Adipocyte (in vitro differentiated cells): Measurements from ENCODE around the gene USP17L25.
"Not testable (repeated sequence)": the region's sequence is repeated elsewhere in the genome, so short reads cannot be mapped to it uniquely, and the experiment has no call there.

ENCODE experiments used
- DNase-seq: peaks from one replicate; pipeline ENCODE4 v3.0.0-alpha.2; 2015; ENCODE audit warnings: low read depth
- H3K27me3 ChIP-seq: replicated peaks from 2 replicates; pipeline ENCODE4 v1.7.0; 2013; ENCODE audit warnings: mild to moderate bottlenecking, low read length, moderate library complexity; ENCODE audit not compliant: control insufficient read depth, insufficient read depth
- H3K36me3 ChIP-seq: 2 replicates; pipeline ENCODE4 v1.7.0; 2013; ENCODE audit warnings: low read length, mild to moderate bottlenecking, moderate library complexity; ENCODE audit not compliant: control insufficient read depth, insufficient read depth, severe bottlenecking
- H3K4me1 ChIP-seq: 2 replicates; pipeline ENCODE4 v1.7.0; 2013; ENCODE audit warnings: mild to moderate bottlenecking, low read length, moderate library complexity; ENCODE audit not compliant: control insufficient read depth, insufficient read depth
- H3K4me3 ChIP-seq: 2 replicates; pipeline ENCODE4 v1.7.0; 2013; ENCODE audit warnings: mild to moderate bottlenecking, low read length, moderate library complexity
- H3K9ac ChIP-seq: 2 replicates; pipeline ENCODE4 v1.7.0; 2013; ENCODE audit warnings: mild to moderate bottlenecking, low read length, moderate library complexity
- H3K9me3 ChIP-seq: 2 replicates; pipeline ENCODE4 v1.7.0; 2013; ENCODE audit warnings: mild to moderate bottlenecking, low read length, moderate library complexity; ENCODE audit not compliant: control insufficient read depth

Gene USP17L25, protein sequence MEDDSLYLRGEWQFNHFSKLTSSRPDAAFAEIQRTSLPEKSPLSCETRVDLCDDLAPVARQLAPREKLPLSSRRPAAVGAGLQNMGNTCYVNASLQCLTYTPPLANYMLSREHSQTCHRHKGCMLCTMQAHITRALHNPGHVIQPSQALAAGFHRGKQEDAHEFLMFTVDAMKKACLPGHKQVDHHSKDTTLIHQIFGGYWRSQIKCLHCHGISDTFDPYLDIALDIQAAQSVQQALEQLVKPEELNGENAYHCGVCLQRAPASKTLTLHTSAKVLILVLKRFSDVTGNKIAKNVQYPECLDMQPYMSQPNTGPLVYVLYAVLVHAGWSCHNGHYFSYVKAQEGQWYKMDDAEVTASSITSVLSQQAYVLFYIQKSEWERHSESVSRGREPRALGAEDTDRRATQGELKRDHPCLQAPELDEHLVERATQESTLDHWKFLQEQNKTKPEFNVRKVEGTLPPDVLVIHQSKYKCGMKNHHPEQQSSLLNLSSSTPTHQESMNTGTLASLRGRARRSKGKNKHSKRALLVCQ

DNA sequence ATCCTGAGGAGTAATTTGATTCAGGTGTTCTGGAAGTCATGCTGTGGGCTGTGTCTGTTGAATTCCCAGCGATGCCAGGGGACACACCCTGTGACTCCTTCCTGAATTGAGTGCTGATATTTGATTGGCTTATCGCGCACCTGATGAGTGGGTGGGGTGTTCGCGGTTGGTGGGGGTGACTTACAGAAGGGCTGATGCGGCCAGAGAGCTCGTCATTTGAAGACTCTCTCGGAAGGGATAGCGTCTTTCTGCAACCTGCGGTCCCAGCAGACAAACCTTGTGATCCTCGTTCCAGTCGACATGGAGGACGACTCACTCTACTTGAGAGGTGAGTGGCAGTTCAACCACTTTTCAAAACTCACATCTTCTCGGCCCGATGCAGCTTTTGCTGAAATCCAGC lies at the start of gene USP17L25:
USP17L25 (plus strand) TSS at position 301 of the 400 bp plus-strand sequence; CDS start at position 301, 0 bp downstream.
- not testable (repeated sequence) for H3K9ac ChIP-seq, H3K27me3 ChIP-seq, H3K9me3 ChIP-seq, H3K4me1 ChIP-seq, DNase-seq, H3K36me3 ChIP-seq, H3K4me3 ChIP-seq

DNA sequence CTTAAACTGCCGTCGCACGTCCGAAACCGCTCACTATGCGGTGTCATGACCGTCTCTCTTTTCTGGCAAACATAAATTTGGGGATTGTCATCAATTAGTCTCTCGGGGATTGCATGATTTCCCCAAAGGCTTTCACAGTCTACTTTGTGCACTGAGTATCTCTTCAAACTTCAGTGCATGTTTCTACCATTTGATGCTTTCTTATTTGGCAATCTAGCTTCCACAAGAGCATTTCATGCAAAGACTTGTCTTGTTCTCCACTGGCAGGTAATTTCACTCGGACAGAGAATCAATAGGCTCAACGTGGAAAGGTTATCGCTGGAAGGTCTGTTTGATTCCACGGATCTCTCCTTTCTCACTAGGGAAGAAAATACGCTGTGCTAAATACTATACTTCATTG lies 5.5 kb upstream of the USP17L25 start:
- H3K4me3 ChIP-seq, DNase-seq, H3K4me1 ChIP-seq, H3K36me3 ChIP-seq, H3K27me3 ChIP-seq, H3K9ac ChIP-seq, H3K9me3 ChIP-seq: not testable (repeated sequence)

DNA sequence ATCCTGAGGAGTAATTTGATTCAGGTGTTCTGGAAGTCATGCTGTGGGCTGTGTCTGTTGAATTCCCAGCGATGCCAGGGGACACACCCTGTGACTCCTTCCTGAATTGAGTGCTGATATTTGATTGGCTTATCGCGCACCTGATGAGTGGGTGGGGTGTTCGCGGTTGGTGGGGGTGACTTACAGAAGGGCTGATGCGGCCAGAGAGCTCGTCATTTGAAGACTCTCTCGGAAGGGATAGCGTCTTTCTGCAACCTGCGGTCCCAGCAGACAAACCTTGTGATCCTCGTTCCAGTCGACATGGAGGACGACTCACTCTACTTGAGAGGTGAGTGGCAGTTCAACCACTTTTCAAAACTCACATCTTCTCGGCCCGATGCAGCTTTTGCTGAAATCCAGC lies 4.8 kb upstream of the USP17L25 start, which contains the start of gene USP17L24:
USP17L24 (plus strand) TSS at position 301 of the 400 bp plus-strand sequence; CDS start at position 301, 0 bp downstream.
- H3K4me1 ChIP-seq, DNase-seq, H3K36me3 ChIP-seq, H3K9me3 ChIP-seq, H3K27me3 ChIP-seq, H3K4me3 ChIP-seq, H3K9ac ChIP-seq: not testable (repeated sequence)

DNA sequence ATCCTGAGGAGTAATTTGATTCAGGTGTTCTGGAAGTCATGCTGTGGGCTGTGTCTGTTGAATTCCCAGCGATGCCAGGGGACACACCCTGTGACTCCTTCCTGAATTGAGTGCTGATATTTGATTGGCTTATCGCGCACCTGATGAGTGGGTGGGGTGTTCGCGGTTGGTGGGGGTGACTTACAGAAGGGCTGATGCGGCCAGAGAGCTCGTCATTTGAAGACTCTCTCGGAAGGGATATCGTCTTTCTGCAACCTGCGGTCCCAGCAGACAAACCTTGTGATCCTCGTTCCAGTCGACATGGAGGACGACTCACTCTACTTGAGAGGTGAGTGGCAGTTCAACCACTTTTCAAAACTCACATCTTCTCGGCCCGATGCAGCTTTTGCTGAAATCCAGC lies 4.6 kb downstream of the USP17L25 start, which contains the start of gene USP17L26:
USP17L26 (plus strand) TSS at position 301 of the 400 bp plus-strand sequence; CDS start at position 301, 0 bp downstream.
- not testable (repeated sequence) for H3K36me3 ChIP-seq, H3K4me1 ChIP-seq, DNase-seq, H3K4me3 ChIP-seq, H3K9ac ChIP-seq, H3K9me3 ChIP-seq, H3K27me3 ChIP-seq

DNA sequence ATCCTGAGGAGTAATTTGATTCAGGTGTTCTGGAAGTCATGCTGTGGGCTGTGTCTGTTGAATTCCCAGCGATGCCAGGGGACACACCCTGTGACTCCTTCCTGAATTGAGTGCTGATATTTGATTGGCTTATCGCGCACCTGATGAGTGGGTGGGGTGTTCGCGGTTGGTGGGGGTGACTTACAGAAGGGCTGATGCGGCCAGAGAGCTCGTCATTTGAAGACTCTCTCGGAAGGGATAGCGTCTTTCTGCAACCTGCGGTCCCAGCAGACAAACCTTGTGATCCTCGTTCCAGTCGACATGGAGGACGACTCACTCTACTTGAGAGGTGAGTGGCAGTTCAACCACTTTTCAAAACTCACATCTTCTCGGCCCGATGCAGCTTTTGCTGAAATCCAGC lies 9.4 kb downstream of the USP17L25 start, which contains the start of gene USP17L5:
USP17L5 (plus strand) TSS at position 301 of the 400 bp plus-strand sequence; CDS start at position 301, 0 bp downstream.
- H3K4me3 ChIP-seq, H3K9me3 ChIP-seq, H3K27me3 ChIP-seq, H3K9ac ChIP-seq, H3K36me3 ChIP-seq, DNase-seq, H3K4me1 ChIP-seq: not testable (repeated sequence)

DNA sequence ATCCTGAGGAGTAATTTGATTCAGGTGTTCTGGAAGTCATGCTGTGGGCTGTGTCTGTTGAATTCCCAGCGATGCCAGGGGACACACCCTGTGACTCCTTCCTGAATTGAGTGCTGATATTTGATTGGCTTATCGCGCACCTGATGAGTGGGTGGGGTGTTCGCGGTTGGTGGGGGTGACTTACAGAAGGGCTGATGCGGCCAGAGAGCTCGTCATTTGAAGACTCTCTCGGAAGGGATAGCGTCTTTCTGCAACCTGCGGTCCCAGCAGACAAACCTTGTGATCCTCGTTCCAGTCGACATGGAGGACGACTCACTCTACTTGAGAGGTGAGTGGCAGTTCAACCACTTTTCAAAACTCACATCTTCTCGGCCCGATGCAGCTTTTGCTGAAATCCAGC lies 14.1 kb downstream of the USP17L25 start, which contains the start of gene USP17L27:
USP17L27 (plus strand) TSS at position 301 of the 400 bp plus-strand sequence; CDS start at position 301, 0 bp downstream.
- H3K9ac ChIP-seq: not testable (repeated sequence)

DNA sequence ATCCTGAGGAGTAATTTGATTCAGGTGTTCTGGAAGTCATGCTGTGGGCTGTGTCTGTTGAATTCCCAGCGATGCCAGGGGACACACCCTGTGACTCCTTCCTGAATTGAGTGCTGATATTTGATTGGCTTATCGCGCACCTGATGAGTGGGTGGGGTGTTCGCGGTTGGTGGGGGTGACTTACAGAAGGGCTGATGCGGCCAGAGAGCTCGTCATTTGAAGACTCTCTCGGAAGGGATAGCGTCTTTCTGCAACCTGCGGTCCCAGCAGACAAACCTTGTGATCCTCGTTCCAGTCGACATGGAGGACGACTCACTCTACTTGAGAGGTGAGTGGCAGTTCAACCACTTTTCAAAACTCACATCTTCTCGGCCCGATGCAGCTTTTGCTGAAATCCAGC lies 18.9 kb downstream of the USP17L25 start, which contains the start of gene USP17L28:
USP17L28 (plus strand) TSS at position 301 of the 400 bp plus-strand sequence; CDS start at position 301, 0 bp downstream.
- H3K4me3 ChIP-seq, DNase-seq, H3K36me3 ChIP-seq, H3K9ac ChIP-seq, H3K4me1 ChIP-seq, H3K27me3 ChIP-seq, H3K9me3 ChIP-seq: not testable (repeated sequence)

More for the DNA sequence above, 14.1 kb downstream of the USP17L25 start, which contains the start of gene USP17L27:
- not testable (repeated sequence) for H3K36me3 ChIP-seq, DNase-seq, H3K27me3 ChIP-seq, H3K4me3 ChIP-seq, H3K9me3 ChIP-seq, H3K4me1 ChIP-seq

DNA sequence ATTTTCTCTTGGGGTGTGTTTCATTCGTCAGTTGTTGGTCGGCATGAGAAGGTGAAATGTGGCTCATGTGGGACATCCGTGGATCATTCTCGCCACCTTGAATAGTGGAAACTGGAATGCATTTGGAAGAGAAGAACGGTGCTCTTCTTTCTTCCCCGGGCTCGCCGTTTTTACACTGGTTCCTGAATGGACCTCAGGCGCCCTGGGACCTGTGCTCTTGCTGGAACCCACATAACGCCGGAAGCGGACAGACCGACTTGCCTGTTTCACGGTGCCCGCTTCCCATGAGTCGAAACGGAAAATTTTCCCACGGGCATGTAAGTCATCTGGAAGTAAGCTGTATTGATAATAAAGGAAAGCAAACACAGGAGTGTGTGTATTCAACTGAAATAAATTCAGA lies 21.2 kb downstream of the USP17L25 start:
- not testable (repeated sequence) for H3K9ac ChIP-seq, H3K27me3 ChIP-seq, DNase-seq, H3K9me3 ChIP-seq, H3K4me3 ChIP-seq, H3K36me3 ChIP-seq, H3K4me1 ChIP-seq

DNA sequence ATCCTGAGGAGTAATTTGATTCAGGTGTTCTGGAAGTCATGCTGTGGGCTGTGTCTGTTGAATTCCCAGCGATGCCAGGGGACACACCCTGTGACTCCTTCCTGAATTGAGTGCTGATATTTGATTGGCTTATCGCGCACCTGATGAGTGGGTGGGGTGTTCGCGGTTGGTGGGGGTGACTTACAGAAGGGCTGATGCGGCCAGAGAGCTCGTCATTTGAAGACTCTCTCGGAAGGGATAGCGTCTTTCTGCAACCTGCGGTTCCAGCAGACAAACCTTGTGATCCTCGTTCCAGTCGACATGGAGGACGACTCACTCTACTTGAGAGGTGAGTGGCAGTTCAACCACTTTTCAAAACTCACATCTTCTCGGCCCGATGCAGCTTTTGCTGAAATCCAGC lies 23.6 kb downstream of the USP17L25 start, which contains the start of gene USP17L29:
USP17L29 (plus strand) TSS at position 301 of the 400 bp plus-strand sequence; CDS start at position 301, 0 bp downstream.
- not testable (repeated sequence) for H3K36me3 ChIP-seq, H3K27me3 ChIP-seq, H3K4me1 ChIP-seq, H3K9me3 ChIP-seq, DNase-seq, H3K9ac ChIP-seq, H3K4me3 ChIP-seq

DNA sequence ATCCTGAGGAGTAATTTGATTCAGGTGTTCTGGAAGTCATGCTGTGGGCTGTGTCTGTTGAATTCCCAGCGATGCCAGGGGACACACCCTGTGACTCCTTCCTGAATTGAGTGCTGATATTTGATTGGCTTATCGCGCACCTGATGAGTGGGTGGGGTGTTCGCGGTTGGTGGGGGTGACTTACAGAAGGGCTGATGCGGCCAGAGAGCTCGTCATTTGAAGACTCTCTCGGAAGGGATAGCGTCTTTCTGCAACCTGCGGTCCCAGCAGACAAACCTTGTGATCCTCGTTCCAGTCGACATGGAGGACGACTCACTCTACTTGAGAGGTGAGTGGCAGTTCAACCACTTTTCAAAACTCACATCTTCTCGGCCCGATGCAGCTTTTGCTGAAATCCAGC lies 33.1 kb downstream of the USP17L25 start, which contains the start of gene USP17L30:
USP17L30 (plus strand) TSS at position 301 of the 400 bp plus-strand sequence; CDS start at position 301, 0 bp downstream.
- H3K36me3 ChIP-seq, H3K4me3 ChIP-seq, DNase-seq, H3K9ac ChIP-seq, H3K9me3 ChIP-seq, H3K4me1 ChIP-seq, H3K27me3 ChIP-seq: not testable (repeated sequence)

DNA sequence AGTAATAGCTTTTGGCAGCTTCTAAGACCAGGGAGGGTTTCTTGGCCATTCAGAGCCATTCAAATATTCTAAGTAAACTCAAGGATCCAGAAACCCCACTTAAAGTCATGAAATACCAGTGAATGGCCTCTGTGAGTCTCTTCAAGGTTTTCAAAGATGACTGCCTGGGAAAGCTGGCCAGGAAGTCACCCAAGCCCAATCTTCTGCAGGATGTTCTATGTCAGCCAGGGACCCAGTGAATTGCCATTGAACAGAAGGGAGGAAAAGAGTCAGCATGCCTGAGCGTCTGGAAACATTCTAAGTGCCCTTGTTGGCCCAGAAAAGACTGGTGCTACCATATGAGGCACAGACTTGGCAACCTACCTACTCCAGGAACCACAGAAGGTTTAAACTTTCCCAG lies 50.2 kb downstream of the USP17L25 start:
- H3K4me1 ChIP-seq, H3K4me3 ChIP-seq, DNase-seq, H3K27me3 ChIP-seq, H3K9me3 ChIP-seq, H3K9ac ChIP-seq, H3K36me3 ChIP-seq: not testable (repeated sequence)
